GM10266 (cell line): ENCODE measurements around the gene CACNA2D3.

ENCODE experiments used
- DNase-seq: peaks from one replicate; pipeline ENCODE4 v3.0.0; 2012; ENCODE audit errors: extremely low spot score
- TF ChIP-seq, protein P1 (sequence below): IDR thresholded peaks from 2 replicates; pipeline ENCODE4 v1.5.1; 2012; ENCODE audit warnings: mild to moderate bottlenecking, low read depth; ENCODE audit not compliant: control insufficient read depth, insufficient read depth; ENCODE audit errors: missing control alignments

Gene CACNA2D3

DNA sequence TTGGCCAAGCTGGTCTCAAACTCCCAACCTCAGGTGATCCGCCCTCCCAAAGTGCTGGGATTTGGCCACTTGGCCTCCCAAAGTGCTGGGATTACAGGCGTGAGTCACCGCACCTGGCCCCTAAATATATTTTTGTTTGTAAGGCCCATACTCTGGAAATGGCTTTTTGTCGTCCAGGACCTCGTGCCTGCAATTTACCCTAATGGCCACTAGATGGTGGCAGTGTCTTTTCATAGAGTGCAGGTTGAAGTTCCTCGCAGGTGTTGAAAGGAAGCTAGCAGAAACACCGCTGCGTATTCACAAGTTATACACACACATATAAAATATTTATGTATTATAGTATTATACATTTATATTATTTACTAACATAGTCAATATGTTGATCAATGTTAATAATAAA is 708.3 kb downstream of the CACNA2D3 start:
- TF ChIP-seq, protein P1, sequence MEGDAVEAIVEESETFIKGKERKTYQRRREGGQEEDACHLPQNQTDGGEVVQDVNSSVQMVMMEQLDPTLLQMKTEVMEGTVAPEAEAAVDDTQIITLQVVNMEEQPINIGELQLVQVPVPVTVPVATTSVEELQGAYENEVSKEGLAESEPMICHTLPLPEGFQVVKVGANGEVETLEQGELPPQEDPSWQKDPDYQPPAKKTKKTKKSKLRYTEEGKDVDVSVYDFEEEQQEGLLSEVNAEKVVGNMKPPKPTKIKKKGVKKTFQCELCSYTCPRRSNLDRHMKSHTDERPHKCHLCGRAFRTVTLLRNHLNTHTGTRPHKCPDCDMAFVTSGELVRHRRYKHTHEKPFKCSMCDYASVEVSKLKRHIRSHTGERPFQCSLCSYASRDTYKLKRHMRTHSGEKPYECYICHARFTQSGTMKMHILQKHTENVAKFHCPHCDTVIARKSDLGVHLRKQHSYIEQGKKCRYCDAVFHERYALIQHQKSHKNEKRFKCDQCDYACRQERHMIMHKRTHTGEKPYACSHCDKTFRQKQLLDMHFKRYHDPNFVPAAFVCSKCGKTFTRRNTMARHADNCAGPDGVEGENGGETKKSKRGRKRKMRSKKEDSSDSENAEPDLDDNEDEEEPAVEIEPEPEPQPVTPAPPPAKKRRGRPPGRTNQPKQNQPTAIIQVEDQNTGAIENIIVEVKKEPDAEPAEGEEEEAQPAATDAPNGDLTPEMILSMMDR: peak; percentile 60
- DNase-seq: peak; percentile 26

DNA sequence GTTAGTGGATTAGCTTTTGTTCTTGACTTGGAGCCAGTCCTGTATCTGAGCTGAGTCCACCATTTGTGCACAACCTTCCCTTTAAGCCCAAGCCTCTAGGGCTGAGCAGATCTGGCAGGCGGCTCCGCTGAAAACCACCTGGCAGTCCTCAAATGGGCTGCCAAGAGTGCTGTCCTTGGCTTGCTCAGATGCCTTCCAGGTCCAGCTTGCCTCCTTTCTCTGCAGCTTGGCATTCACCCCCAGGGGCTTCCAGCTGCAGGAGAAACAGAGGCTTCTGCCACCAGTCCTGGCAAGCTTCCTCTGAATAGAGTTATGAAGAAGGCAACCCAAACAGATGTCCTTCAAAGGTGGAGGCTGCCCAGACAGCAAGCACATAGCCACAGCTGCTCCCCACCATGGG is 708.8 kb downstream of the CACNA2D3 start:
- TF ChIP-seq, protein P1: no peak
- no peak for DNase-seq

DNA sequence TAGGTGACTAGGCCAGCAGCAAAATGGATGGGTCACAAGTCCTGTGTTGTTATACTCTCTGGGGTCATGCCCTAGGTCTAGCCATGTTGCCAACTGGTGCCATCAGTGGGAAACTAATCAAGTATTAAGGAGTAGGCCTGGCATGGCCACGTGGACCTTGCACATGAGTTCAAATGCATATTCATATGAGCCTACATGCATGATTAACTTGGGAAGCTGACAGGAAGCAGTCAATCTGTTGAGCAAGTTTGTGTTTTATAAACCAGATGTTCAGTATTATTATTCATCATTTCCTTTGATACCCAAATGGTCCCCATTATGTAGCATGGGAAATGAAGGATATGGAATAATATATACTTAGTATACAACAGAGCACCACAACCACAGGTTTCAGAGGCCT is 710.5 kb downstream of the CACNA2D3 start:
- TF ChIP-seq, protein P1: no peak
- DNase-seq: no peak

DNA sequence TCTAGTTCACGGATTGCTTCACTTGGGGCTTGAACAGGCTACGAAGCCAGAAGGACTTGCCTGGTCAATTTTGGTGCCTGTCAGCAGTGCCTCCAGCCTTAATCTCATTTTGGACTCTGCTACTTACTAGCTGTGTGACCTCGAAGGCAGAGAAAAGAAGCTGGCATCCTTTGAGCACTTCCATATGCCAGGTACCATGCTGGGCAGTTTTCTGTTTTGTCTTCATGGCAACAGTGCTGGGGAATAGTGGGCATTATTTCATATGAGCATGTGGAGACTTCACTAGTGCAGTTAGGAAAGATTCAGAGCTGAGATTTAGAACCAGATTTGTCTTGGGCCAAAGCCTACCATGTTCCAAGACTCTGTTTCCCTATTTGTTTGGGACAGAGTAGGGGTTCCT is 713.3 kb downstream of the CACNA2D3 start:
- no peak for DNase-seq
- TF ChIP-seq, protein P1: no peak

DNA sequence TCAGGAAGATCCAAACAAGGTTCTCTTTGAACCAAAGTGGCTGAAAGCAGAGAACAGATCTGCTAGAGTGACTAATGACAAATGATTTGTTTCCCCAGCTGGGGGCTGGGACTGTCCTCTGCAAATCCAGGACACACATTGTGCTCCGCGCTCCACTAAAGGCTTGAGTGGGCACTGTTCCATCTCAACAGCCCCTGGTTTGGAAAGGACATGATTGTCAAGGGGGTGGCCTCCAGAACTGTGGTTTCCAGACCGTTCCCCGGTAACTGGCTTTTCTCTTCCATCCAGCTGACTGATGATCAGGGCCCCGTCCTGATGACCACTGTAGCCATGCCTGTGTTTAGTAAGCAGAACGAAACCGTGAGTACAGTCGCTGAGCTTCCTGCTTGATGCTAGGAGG is 714.5 kb downstream of the CACNA2D3 start:
- TF ChIP-seq, protein P1: no peak
- DNase-seq: no peak

DNA sequence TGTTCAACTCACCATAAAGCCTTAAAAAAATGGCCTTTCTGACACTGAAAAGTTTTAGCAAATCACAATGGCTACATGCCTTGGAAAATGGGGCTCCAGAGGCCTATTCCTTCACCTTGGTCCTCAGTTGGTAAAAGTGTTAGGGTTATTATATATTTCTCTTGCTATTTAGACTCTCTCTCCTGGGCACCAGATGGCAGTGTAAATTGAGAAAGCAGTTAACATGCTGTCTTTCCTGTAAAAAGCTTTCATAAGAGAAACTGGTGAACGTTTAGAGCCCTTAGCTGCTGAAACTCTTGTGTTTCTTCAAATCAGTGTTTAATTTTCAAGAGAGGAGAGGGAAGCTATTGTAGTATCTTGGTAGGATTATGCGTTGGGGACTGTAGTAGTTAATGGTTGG is 715.6 kb downstream of the CACNA2D3 start:
- DNase-seq: no peak
- TF ChIP-seq, protein P1: no peak

DNA sequence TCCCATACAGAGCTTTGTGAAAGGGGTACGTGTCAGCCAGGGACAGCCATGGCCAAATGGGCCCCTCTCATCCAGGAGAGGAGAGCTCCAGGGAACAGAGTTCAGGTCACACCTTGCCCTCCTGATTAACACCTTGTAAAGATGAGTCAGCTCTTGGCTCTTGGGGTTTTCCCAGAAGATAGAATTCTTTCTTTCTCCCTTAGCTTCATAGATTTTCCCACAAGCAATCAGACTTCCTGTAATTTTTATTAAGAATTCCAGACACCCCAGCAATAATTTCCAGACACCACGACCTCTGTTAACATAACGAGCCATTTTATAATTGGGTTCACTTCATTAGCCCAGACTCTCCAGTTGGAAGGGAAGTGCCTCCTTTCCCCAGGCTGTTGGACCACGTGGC is 719.1 kb downstream of the CACNA2D3 start:
- no peak for DNase-seq
- TF ChIP-seq, protein P1: no peak
